ENCODE results near the gene DDX24.
A peak's percentile ranks its signal among the peaks of the same experiment; 100 is the strongest.

DDX24 gene

GRCh38 chr14:94031161-94031882, 49.7 kb downstream of the DDX24 start:
- DNase-seq (ENCODE audit: low read depth in 2 of 2) = no peak

GRCh38 chr14:94030571-94030970, 50.4 kb downstream of the DDX24 start:
- no peak for DNase-seq (ENCODE audit: low read depth in 2 of 2)

- DNase-seq (ENCODE audit: low read depth in 2 of 2) = no peak
Observed at GRCh38 chr14:94029671-94030203, 51.3 kb downstream of the DDX24 start.

- no peak for DNase-seq (ENCODE audit: low read depth in 2 of 2)
Observed at GRCh38 chr14:94029265-94029664, 51.7 kb downstream of the DDX24 start.

GRCh38 chr14:94028450-94028826, 52.6 kb downstream of the DDX24 start:
- DNase-seq (ENCODE audit: low read depth in 2 of 2) = no peak

- DNase-seq (ENCODE audit: low read depth in 2 of 2) = no peak
Observed at GRCh38 chr14:94027566-94028449, 53.2 kb downstream of the DDX24 start.

GRCh38 chr14:94026889-94027469, 54.0 kb downstream of the DDX24 start:
- DNase-seq (ENCODE audit: low read depth in 2 of 2) = no peak

GRCh38 chr14:94026173-94026888, 54.7 kb downstream of the DDX24 start, which contains the start of gene OTUB2:
TSS of gene OTUB2 (plus strand) at chr14:94026340. CDS start at chr14:94026538, 198 bp downstream.
- peak; percentile 92 to 97 for DNase-seq (ENCODE audit: low read depth in 2 of 2)

GRCh38 chr14:94025720-94026119, 55.3 kb downstream of the DDX24 start:
- no peak for DNase-seq (ENCODE audit: low read depth in 2 of 2)

GRCh38 chr14:94024549-94024948, 56.5 kb downstream of the DDX24 start:
- DNase-seq (ENCODE audit: low read depth in 2 of 2) = no peak

- no peak for DNase-seq (ENCODE audit: low read depth in 2 of 2)
Observed at GRCh38 chr14:94022532-94023411, 58.2 kb downstream of the DDX24 start.

- DNase-seq (ENCODE audit: low read depth in 2 of 2) = peak in 1 of 2 experiments; percentile 20
Observed at GRCh38 chr14:94021416-94022157, 59.4 kb downstream of the DDX24 start.

- no peak for DNase-seq (ENCODE audit: low read depth in 2 of 2)
Observed at GRCh38 chr14:94021001-94021400, 60.0 kb downstream of the DDX24 start.

- DNase-seq (ENCODE audit: low read depth in 2 of 2) = no peak
Observed at GRCh38 chr14:94020267-94020666, 60.7 kb downstream of the DDX24 start.

GRCh38 chr14:94019329-94019728, 61.7 kb downstream of the DDX24 start:
- no peak for DNase-seq (ENCODE audit: low read depth in 2 of 2)

GRCh38 chr14:94018308-94018707, 62.7 kb downstream of the DDX24 start:
- DNase-seq (ENCODE audit: low read depth in 2 of 2) = no peak

GRCh38 chr14:94016446-94016976, 64.5 kb downstream of the DDX24 start:
- DNase-seq (ENCODE audit: low read depth in 2 of 2) = no peak

GRCh38 chr14:94015223-94015622, 65.8 kb downstream of the DDX24 start:
- no peak for DNase-seq (ENCODE audit: low read depth in 2 of 2)

- DNase-seq (ENCODE audit: low read depth in 2 of 2) = no peak
Observed at GRCh38 chr14:94014382-94014781, 66.6 kb downstream of the DDX24 start.

- no peak for DNase-seq (ENCODE audit: low read depth in 2 of 2)
Observed at GRCh38 chr14:94011795-94012194, 69.2 kb downstream of the DDX24 start.

Data from stimulated activated CD4-positive, alpha-beta T cell treated with anti-CD3 and anti-CD28 coated beads, Interleukin-12 subunit alpha, Interleukin-12 subunit beta, amount 100 ng/mL, for 24 hours (primary cell).